Measurements from ENCODE around the gene GOLGA6L10.
"Not testable (repeated sequence)": the region's sequence is repeated elsewhere in the genome, so short reads cannot be mapped to it uniquely, and the experiment has no call there.

The GOLGA6L10 gene

GRCh38 chr15:82349375-82349774 lies at the start of gene GOLGA6L10:
Gene GOLGA6L10, minus strand, starts transcription at chr15:82349475. Its CDS starts 100 bp downstream, at chr15:82349375.
- H3K27ac Mint-ChIP-seq; H3K27me3 Mint-ChIP-seq (ENCODE audit: low read depth, poor library complexity); H3K4me1 Mint-ChIP-seq; H3K9me3 Mint-ChIP-seq; H3K36me3 Mint-ChIP-seq (ENCODE audit: low read depth); H3K4me3 Mint-ChIP-seq; DNase-seq: not testable (repeated sequence)

GRCh38 chr15:82398785-82399184 lies 49.5 kb upstream of the GOLGA6L10 start:
- TF ChIP-seq CTCF (IDR thresholded peaks at IDR 0.05), result no peak
- Mint-ChIP-seq H3K4me3 (no peak overlapping the region), H3K9me3 (peaks cover 10% of the 10 kb centered on the region), H3K4me1 (peaks cover under 1% of the 10 kb centered on the region), H3K27ac (no peak overlapping the region), H3K27me3 (ENCODE audit: low read depth, poor library complexity) (peaks cover 2% of the 10 kb centered on the region), H3K36me3 (ENCODE audit: low read depth) (peaks cover 25% of the 10 kb centered on the region)
- no peak for DNase-seq

- peaks cover 9% of the 10 kb centered on the region for H3K4me1 Mint-ChIP-seq
- no peak for TF ChIP-seq CTCF (IDR thresholded peaks at IDR 0.05)
- H3K9me3 Mint-ChIP-seq, result peaks cover 10% of the 10 kb centered on the region
- no peak overlapping the region for H3K4me3 Mint-ChIP-seq
- H3K36me3 Mint-ChIP-seq (ENCODE audit: low read depth), result peaks cover 25% of the 10 kb centered on the region
- no peaks in the 10 kb centered on the region for H3K27me3 Mint-ChIP-seq (ENCODE audit: low read depth, poor library complexity)
- no peak for DNase-seq
- H3K27ac Mint-ChIP-seq, result no peak overlapping the region
Measured at GRCh38 chr15:82397817-82398216, 48.5 kb upstream of the GOLGA6L10 start.

- H3K4me3 Mint-ChIP-seq; DNase-seq; H3K27me3 Mint-ChIP-seq (ENCODE audit: low read depth, poor library complexity); H3K27ac Mint-ChIP-seq; H3K9me3 Mint-ChIP-seq: not testable (repeated sequence)
- peaks cover 25% of the 10 kb centered on the region for H3K36me3 Mint-ChIP-seq (ENCODE audit: low read depth)
- H3K4me1 Mint-ChIP-seq, result peaks cover 12% of the 10 kb centered on the region
Measured at GRCh38 chr15:82395788-82396187, 46.5 kb upstream of the GOLGA6L10 start.

- TF ChIP-seq CTCF (IDR thresholded peaks at IDR 0.05), result no peak
- Mint-ChIP-seq H3K4me3 (no peak overlapping the region), H3K27ac (no peak overlapping the region), H3K4me1 (peaks cover 20% of the 10 kb centered on the region), H3K36me3 (ENCODE audit: low read depth) (peaks cover 23% of the 10 kb centered on the region), H3K27me3 (ENCODE audit: low read depth, poor library complexity) (peaks cover 3% of the 10 kb centered on the region), H3K9me3 (peaks cover 10% of the 10 kb centered on the region)
- no peak for DNase-seq
Measured at GRCh38 chr15:82393671-82394070, 44.4 kb upstream of the GOLGA6L10 start.

GRCh38 chr15:82392077-82392476 lies 42.8 kb upstream of the GOLGA6L10 start:
- DNase-seq; H3K36me3 Mint-ChIP-seq (ENCODE audit: low read depth); H3K9me3 Mint-ChIP-seq; H3K27ac Mint-ChIP-seq; H3K27me3 Mint-ChIP-seq (ENCODE audit: low read depth, poor library complexity); H3K4me3 Mint-ChIP-seq: not testable (repeated sequence)
- H3K4me1 Mint-ChIP-seq, result peaks cover 20% of the 10 kb centered on the region

GRCh38 chr15:82390152-82390551 lies 40.9 kb upstream of the GOLGA6L10 start:
- H3K4me1 Mint-ChIP-seq, result peaks cover 20% of the 10 kb centered on the region
- H3K27ac Mint-ChIP-seq; H3K4me3 Mint-ChIP-seq; H3K36me3 Mint-ChIP-seq (ENCODE audit: low read depth); H3K27me3 Mint-ChIP-seq (ENCODE audit: low read depth, poor library complexity); DNase-seq; H3K9me3 Mint-ChIP-seq: not testable (repeated sequence)

GRCh38 chr15:82387209-82387608 lies 37.9 kb upstream of the GOLGA6L10 start:
- not testable (repeated sequence) for H3K4me3 Mint-ChIP-seq; DNase-seq; H3K9me3 Mint-ChIP-seq; H3K27me3 Mint-ChIP-seq (ENCODE audit: low read depth, poor library complexity); H3K27ac Mint-ChIP-seq
- Mint-ChIP-seq H3K4me1 (peaks cover 14% of the 10 kb centered on the region), H3K36me3 (ENCODE audit: low read depth) (peaks cover 14% of the 10 kb centered on the region)

- H3K27me3 Mint-ChIP-seq (ENCODE audit: low read depth, poor library complexity); H3K4me3 Mint-ChIP-seq; H3K9me3 Mint-ChIP-seq; DNase-seq; H3K27ac Mint-ChIP-seq: not testable (repeated sequence)
- H3K4me1 Mint-ChIP-seq, result peaks cover 20% of the 10 kb centered on the region
- peaks cover 16% of the 10 kb centered on the region for H3K36me3 Mint-ChIP-seq (ENCODE audit: low read depth)
Measured at GRCh38 chr15:82381330-82381955, 32.2 kb upstream of the GOLGA6L10 start.

- DNase-seq; H3K27ac Mint-ChIP-seq; H3K4me3 Mint-ChIP-seq; H3K27me3 Mint-ChIP-seq (ENCODE audit: low read depth, poor library complexity): not testable (repeated sequence)
- peaks cover 20% of the 10 kb centered on the region for H3K4me1 Mint-ChIP-seq
- peaks cover 19% of the 10 kb centered on the region for H3K9me3 Mint-ChIP-seq
- H3K36me3 Mint-ChIP-seq (ENCODE audit: low read depth), result peaks cover 31% of the 10 kb centered on the region
Measured at GRCh38 chr15:82379552-82379951, 30.3 kb upstream of the GOLGA6L10 start.

- H3K27me3 Mint-ChIP-seq (ENCODE audit: low read depth, poor library complexity); DNase-seq; H3K27ac Mint-ChIP-seq; H3K4me3 Mint-ChIP-seq: not testable (repeated sequence)
- Mint-ChIP-seq H3K4me1 (peaks cover 10% of the 10 kb centered on the region), H3K36me3 (ENCODE audit: low read depth) (peaks cover 40% of the 10 kb centered on the region), H3K9me3 (peaks cover 20% of the 10 kb centered on the region)
Measured at GRCh38 chr15:82373661-82374060, 24.4 kb upstream of the GOLGA6L10 start.

All from nephron progenitor cell (in vitro differentiated cells).